Measurements from ENCODE around the gene CATSPER1.

The CATSPER1 gene

DNA sequence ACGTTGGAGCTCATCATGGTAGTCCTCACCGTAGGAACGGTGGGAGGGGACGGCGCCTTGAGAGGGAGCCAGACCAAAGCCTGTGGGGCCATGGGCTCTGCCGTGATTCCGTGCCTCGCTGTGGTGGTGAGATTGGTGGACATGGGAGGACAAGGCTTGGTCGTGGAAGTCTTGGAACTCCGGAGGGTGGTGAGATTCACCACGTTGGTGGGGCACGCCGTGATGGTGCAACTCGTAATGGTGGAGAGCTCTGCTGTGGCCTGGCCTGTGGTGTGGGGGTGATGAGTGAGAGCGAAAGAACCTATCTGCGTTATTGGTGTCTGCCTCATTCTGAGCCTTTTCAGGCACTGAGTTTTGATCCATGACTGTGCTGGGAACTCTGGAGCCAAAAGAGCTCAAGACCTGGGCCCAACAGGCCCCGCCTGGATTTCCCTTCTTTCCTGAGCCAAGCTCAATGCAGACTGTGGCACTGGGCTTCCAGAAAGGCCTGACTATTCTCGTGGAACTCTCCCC, at the start of gene CATSPER1:
CATSPER1 (minus strand) TSS at position 463 of the 513 bp plus-strand sequence; CDS start at position 363, 100 bp downstream.
- Histone ChIP-seq H3K9ac (ENCODE audit: low read length) (no peak within 1 kb of the TSS), H3K4me1 (ENCODE audit: control insufficient read depth, insufficient read depth, low read length) (no peaks in the 10 kb centered on the region), H3K27me3 (ENCODE audit: control insufficient read depth, insufficient read depth, low read length) (peaks cover 22% of the 10 kb centered on the region), H3K9me3 (ENCODE audit: control insufficient read depth, insufficient read depth, low read depth, low read length) (no peaks in the 10 kb centered on the region), H3K36me3 (ENCODE audit: control insufficient read depth, insufficient read depth, low read length) (no peaks in the 10 kb centered on the region), H3K4me3 (ENCODE audit: low read depth, low read length) (no peak within 1 kb of the TSS), H3K27ac (ENCODE audit: low read depth, low read length) (no peak within 1 kb of the TSS)

DNA sequence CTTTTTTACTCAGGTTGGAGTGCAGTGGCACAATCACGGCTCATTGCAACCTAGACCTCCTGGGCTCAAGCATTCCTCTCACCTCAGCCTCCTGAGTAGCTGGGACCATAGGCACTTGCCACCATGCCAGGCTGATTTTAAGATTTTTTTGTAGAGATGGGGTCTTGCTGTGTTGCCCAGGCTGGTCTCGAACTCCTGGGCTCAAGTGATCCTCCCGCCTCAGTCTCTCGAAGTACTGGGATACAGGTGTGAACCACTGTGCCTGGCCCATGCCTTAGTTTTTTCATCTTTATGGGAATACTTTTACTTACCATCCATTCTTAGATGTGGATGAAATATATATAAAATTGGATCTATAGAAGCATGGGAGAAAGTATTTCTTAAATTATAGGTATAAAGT, 49.0 kb upstream of the CATSPER1 start:
- H3K4me1 ChIP-seq (ENCODE audit: control insufficient read depth, insufficient read depth, low read length), result peaks cover 14% of the 10 kb centered on the region
- no peak overlapping the region for H3K9ac ChIP-seq (ENCODE audit: low read length)
- H3K27me3 ChIP-seq (ENCODE audit: control insufficient read depth, insufficient read depth, low read length), result no peaks in the 10 kb centered on the region
- H3K4me3 ChIP-seq (ENCODE audit: low read depth, low read length), result no peak overlapping the region
- peaks cover 6% of the 10 kb centered on the region for H3K36me3 ChIP-seq (ENCODE audit: control insufficient read depth, insufficient read depth, low read length)
- no peaks in the 10 kb centered on the region for H3K9me3 ChIP-seq (ENCODE audit: control insufficient read depth, insufficient read depth, low read depth, low read length)
- no peak overlapping the region for H3K27ac ChIP-seq (ENCODE audit: low read depth, low read length)

DNA sequence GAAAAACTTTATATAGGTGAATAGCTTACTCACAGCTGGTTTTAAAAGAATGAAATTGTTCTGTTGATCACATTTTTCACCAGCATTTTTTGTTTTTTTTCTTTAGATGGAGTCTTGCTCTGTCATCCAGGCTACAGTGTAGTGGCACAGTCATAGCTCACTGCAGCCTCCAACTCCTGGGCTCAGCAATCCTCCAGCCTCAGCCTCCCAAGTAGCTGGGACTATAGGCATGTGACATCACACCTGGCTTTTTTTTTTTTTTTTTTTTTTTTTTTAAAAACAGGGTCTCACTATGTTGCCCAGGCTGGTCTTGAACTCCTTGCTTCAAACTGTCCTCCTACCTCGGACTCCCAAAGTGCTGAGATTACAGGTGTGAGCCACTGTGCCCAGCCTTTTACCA, 47.4 kb upstream of the CATSPER1 start:
- Histone ChIP-seq H3K36me3 (ENCODE audit: control insufficient read depth, insufficient read depth, low read length) (peaks cover 13% of the 10 kb centered on the region), H3K27ac (ENCODE audit: low read depth, low read length) (no peak overlapping the region), H3K9me3 (ENCODE audit: control insufficient read depth, insufficient read depth, low read depth, low read length) (no peaks in the 10 kb centered on the region), H3K27me3 (ENCODE audit: control insufficient read depth, insufficient read depth, low read length) (no peaks in the 10 kb centered on the region), H3K4me3 (ENCODE audit: low read depth, low read length) (no peak overlapping the region), H3K4me1 (ENCODE audit: control insufficient read depth, insufficient read depth, low read length) (peaks cover 19% of the 10 kb centered on the region), H3K9ac (ENCODE audit: low read length) (no peak overlapping the region)

DNA sequence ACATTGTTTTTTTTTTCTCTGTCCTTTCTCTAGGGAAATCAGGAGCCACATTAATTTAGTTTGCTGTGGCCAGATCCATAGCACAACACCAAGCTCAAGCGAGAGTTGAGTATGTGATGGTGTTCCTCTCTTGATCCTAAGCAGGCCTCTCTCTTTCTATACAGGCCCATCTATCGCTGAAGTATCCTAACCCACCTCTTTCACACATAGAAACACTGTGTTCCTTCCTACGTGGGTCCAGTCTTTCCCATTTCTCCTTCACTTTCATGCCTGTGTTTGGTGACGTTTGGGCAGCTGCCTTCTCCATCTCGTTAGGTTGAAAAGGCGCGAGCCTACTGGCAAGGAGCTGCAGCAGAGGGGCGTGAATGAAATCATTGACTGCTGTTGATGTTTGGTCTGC, 46.2 kb upstream of the CATSPER1 start:
- peaks cover 25% of the 10 kb centered on the region for H3K36me3 ChIP-seq (ENCODE audit: control insufficient read depth, insufficient read depth, low read length)
- H3K27me3 ChIP-seq (ENCODE audit: control insufficient read depth, insufficient read depth, low read length), result no peaks in the 10 kb centered on the region
- H3K4me1 ChIP-seq (ENCODE audit: control insufficient read depth, insufficient read depth, low read length), result peaks cover 23% of the 10 kb centered on the region
- H3K9me3 ChIP-seq (ENCODE audit: control insufficient read depth, insufficient read depth, low read depth, low read length), result no peaks in the 10 kb centered on the region
- H3K9ac ChIP-seq (ENCODE audit: low read length), result no peak overlapping the region
- no peak overlapping the region for H3K27ac ChIP-seq (ENCODE audit: low read depth, low read length)
- no peak overlapping the region for H3K4me3 ChIP-seq (ENCODE audit: low read depth, low read length)

DNA sequence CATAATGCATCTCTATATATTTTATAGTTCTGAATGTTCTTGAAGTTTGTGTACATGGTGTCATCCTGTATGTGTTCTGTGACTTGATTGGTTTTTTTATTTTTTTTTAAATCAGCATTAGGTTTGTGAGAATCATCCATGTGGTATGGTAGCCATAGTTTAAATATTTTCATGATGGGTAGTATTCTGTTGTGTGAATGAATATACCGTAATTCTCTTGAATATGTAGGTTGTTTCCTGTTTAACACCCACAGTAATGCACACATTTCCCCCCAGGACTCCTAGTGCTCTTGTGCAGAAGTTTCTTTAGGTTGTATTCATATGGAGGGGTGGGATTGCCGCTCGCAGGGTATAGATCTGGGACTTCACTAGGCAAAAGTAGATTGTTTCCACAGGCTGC, 45.8 kb upstream of the CATSPER1 start:
- Histone ChIP-seq H3K27ac (ENCODE audit: low read depth, low read length) (no peak overlapping the region), H3K36me3 (ENCODE audit: control insufficient read depth, insufficient read depth, low read length) (peaks cover 29% of the 10 kb centered on the region), H3K9me3 (ENCODE audit: control insufficient read depth, insufficient read depth, low read depth, low read length) (no peaks in the 10 kb centered on the region), H3K27me3 (ENCODE audit: control insufficient read depth, insufficient read depth, low read length) (no peaks in the 10 kb centered on the region), H3K4me3 (ENCODE audit: low read depth, low read length) (peak overlapping the region; percentile 78; the same call in 1 of the 2 replicates), H3K4me1 (ENCODE audit: control insufficient read depth, insufficient read depth, low read length) (peaks cover 23% of the 10 kb centered on the region), H3K9ac (ENCODE audit: low read length) (no peak overlapping the region)

DNA sequence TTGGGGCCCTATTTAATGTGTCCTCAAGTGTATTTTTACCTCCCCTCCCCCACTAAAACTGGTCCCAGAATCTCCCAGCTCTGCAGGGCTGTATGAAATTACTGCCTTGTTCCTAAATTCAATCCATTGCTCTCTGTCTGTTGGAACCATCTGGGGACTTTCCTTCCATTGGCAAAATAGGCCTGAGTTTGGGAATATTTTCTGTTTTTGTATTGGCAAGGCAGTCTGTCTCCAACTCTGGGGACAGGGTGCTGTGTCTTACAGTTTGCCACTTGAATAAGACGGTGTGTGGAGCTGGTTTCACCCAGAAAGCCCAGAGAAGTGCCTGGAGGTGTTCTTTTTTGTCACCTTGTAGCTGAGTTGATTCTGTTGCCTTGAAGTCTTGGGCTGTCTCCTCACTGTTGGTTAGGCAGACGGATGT, 45.1 kb upstream of the CATSPER1 start:
- Histone ChIP-seq H3K27me3 (ENCODE audit: control insufficient read depth, insufficient read depth, low read length) (no peaks in the 10 kb centered on the region), H3K27ac (ENCODE audit: low read depth, low read length) (no peak overlapping the region), H3K4me1 (ENCODE audit: control insufficient read depth, insufficient read depth, low read length) (peaks cover 23% of the 10 kb centered on the region), H3K36me3 (ENCODE audit: control insufficient read depth, insufficient read depth, low read length) (peaks cover 36% of the 10 kb centered on the region), H3K9me3 (ENCODE audit: control insufficient read depth, insufficient read depth, low read depth, low read length) (no peaks in the 10 kb centered on the region), H3K4me3 (ENCODE audit: low read depth, low read length) (peak overlapping the region; percentile 78), H3K9ac (ENCODE audit: low read length) (peak overlapping the region; percentile 67)

DNA sequence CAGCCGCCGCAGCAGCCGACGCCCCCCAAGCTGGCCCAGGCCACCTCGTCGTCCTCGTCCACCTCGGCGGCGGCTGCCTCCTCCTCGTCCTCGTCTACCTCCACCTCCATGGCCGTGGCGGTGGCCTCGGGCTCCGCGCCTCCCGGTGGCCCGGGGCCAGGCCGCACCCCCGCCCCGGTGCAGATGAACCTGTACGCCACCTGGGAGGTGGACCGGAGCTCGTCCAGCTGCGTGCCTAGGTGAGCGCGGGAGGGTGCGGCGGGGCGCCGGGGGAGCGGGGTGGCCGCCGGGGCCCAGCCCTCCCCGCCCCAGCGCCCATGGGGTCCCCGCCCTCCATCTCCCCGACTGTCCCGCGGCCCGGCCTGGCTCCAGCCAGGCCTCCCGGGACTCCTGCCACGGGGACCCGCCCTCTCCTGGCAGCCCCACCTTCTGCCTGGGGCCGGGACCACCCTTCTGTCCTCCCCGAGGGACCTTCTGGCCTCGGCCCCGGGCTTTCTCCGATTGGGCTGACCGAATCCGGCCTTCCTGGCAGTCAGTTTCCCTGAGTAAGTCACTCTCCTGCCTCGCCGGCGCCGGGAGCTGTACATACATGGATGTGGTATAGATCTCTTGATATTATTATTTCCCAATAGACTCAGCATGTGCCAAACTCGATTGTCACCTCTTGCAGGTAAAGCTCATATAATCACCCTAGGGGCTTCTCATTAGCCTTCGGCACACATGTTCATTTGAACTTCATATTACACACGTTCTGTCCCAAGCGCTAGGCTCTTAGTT, 44.5 kb upstream of the CATSPER1 start:
- peaks cover 23% of the 10 kb centered on the region for H3K4me1 ChIP-seq (ENCODE audit: control insufficient read depth, insufficient read depth, low read length)
- H3K27me3 ChIP-seq (ENCODE audit: control insufficient read depth, insufficient read depth, low read length), result no peaks in the 10 kb centered on the region
- peak overlapping the region; percentile 77 for H3K9ac ChIP-seq (ENCODE audit: low read length)
- no peak overlapping the region for H3K27ac ChIP-seq (ENCODE audit: low read depth, low read length)
- peaks cover 41% of the 10 kb centered on the region for H3K36me3 ChIP-seq (ENCODE audit: control insufficient read depth, insufficient read depth, low read length)
- H3K9me3 ChIP-seq (ENCODE audit: control insufficient read depth, insufficient read depth, low read depth, low read length), result no peaks in the 10 kb centered on the region
- H3K4me3 ChIP-seq (ENCODE audit: low read depth, low read length), result peak overlapping the region; percentile 78

DNA sequence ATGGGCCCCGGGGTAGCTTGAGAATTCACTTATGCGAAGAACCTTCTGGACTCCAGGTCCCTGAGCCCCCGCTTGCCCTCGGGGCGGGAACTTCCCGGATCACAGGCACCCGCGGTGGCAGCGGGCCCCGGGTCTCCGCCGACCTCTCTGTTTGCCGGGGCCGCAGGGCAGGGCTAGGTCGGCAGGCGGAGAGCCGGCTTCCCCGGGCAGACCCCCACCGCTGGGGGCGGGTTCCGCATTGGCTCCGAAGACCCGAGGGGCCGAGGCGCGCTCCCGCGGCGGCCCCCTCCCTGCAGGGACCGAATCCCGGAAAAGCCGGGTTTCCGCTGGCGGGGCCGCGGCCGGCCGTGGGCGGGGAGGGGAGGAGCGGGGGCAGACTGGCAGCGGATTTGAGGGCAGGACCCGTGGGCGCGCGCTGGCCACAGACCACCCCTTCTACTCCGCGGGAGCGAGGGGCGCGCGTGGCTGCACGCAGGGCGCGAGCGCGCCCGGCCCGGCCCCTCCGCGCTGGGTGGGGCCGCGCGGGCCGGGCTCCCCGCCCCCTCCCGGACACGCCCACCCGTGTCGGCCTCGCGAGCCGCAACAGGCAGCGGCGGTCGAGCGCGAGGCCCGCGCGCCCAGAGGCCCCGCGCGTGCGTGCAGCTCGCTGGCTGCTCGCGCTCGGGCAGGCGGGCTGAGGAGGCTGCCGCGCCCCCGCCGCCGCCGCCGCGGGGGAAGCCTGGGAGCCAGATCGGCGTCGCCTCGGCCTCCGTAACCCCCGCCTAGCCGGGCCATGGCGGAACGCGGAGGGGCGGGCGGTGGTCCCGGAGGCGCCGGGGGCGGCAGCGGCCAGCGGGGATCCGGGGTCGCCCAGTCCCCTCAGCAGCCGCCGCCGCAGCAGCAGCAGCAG, 43.7 kb upstream of the CATSPER1 start, which contains the start of gene PACS1:
PACS1 (plus strand) TSS at position 558 of the 889 bp plus-strand sequence; CDS start at position 773, 215 bp downstream.
- H3K36me3 ChIP-seq (ENCODE audit: control insufficient read depth, insufficient read depth, low read length), result peaks cover 48% of the 10 kb centered on the region
- H3K27me3 ChIP-seq (ENCODE audit: control insufficient read depth, insufficient read depth, low read length), result no peaks in the 10 kb centered on the region
- H3K9me3 ChIP-seq (ENCODE audit: control insufficient read depth, insufficient read depth, low read depth, low read length), result no peaks in the 10 kb centered on the region
- H3K27ac ChIP-seq (ENCODE audit: low read depth, low read length), result peak within 1 kb of the TSS; percentile 70; the same call in 1 of the 2 replicates
- peaks cover 23% of the 10 kb centered on the region for H3K4me1 ChIP-seq (ENCODE audit: control insufficient read depth, insufficient read depth, low read length)
- peak within 1 kb of the TSS; percentile 78 for H3K4me3 ChIP-seq (ENCODE audit: low read depth, low read length)
- peak within 1 kb of the TSS; percentile 77 for H3K9ac ChIP-seq (ENCODE audit: low read length)

DNA sequence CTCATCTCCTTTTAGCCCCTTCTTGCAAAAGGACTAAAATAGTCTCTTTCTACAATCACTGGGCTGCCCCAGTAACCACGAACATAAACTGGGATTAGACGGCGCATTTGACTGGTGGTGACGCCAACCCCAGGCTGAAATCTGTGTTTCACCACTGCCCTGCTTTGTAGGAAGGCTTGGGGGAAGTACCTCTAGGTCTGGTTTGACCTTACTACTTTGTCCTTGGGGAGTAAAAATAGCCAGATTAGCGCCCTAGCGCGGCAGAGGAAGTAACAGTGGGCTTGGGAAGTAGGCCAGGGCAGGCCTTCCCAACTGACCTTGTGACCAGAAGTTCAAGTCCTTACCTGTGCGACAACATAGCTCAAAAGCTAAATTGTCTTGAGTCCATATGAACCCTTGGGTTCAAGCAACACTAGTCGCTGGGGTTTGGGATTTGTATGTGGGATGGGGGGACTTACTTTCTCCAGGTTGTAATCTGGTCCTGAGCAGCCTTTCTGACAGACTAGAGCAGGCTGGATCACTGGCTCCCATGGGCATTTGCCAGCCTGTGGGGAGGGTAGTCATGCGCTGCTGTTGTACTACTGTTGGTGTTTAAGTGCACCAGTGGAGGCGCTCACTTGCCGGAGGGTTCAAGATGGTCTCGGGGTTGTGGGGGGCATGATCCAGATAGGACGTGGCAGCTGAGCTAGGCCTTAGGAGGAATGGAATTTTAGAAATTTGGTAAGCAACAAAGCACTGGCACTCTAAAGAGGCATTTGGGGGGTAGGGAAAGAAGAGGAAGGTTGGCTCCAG, 42.8 kb upstream of the CATSPER1 start:
- Histone ChIP-seq H3K4me1 (ENCODE audit: control insufficient read depth, insufficient read depth, low read length) (peaks cover 23% of the 10 kb centered on the region), H3K9me3 (ENCODE audit: control insufficient read depth, insufficient read depth, low read depth, low read length) (no peaks in the 10 kb centered on the region), H3K27me3 (ENCODE audit: control insufficient read depth, insufficient read depth, low read length) (no peaks in the 10 kb centered on the region), H3K9ac (ENCODE audit: low read length) (peak overlapping the region; percentile 77), H3K4me3 (ENCODE audit: low read depth, low read length) (peak overlapping the region; percentile 78), H3K36me3 (ENCODE audit: control insufficient read depth, insufficient read depth, low read length) (peaks cover 55% of the 10 kb centered on the region), H3K27ac (ENCODE audit: low read depth, low read length) (peak overlapping the region; percentile 70; the same call in 1 of the 2 replicates)

DNA sequence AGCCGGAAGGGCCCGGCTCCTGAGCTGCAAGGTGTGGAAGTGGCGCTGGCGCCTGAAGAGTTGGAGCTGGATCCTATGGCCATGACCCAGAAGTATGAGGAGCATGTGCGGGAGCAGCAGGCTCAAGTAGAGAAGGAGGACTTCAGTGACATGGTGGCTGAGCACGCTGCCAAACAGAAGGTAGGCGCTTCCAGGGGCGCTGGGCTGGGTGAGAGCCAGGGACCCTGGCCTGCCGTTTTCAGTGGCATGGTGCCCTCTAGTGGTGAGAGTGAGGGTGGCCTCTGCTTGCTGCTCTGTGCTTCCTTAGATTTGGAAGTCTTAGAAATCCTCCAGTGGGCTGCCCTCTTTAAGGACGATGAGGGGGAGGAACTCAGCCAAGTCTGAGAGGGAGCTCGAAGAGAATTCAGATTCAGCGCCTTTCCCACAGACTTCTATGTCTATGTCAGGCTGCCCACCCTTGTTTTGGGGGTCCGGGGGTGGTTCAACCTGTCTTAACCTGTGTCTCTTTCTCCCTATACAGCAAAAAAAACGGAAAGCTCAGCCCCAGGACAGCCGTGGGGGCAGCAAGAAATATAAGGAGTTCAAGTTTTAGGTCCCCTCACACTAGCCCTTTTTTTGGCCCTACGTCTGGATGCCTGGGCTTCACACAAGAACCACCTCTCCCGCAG, 42.0 kb upstream of the CATSPER1 start:
- H3K4me3 ChIP-seq (ENCODE audit: low read depth, low read length), result no peak overlapping the region
- H3K9me3 ChIP-seq (ENCODE audit: control insufficient read depth, insufficient read depth, low read depth, low read length), result no peaks in the 10 kb centered on the region
- H3K27me3 ChIP-seq (ENCODE audit: control insufficient read depth, insufficient read depth, low read length), result no peaks in the 10 kb centered on the region
- no peak overlapping the region for H3K9ac ChIP-seq (ENCODE audit: low read length)
- H3K27ac ChIP-seq (ENCODE audit: low read depth, low read length), result no peak overlapping the region
- H3K4me1 ChIP-seq (ENCODE audit: control insufficient read depth, insufficient read depth, low read length), result peaks cover 23% of the 10 kb centered on the region
- H3K36me3 ChIP-seq (ENCODE audit: control insufficient read depth, insufficient read depth, low read length), result peaks cover 60% of the 10 kb centered on the region
